Renal cortex interstitium (tissue), 11 donors: ENCODE data around the gene MYNN. TPM values are rescaled to one million over a fixed set of nuclear protein-coding genes. Genes with fewer than 3 reads are reported as not detected.

ENCODE experiments used
- DNase-seq, 11 donors: peaks; one replicate each; pipeline ENCODE4 v3.0.0-alpha.2; 2013; ENCODE audit warnings: low read depth in 9 of 11, low spot score in 4 of 11; ENCODE audit errors: extremely low read depth in 1 of 11
- polyA plus RNA-seq, 3 donors: library from polyadenylated mRNA; unstranded; fragments of 120-200 nt; gene quantifications; one replicate each; pipeline ENCODE4 v1.2.1, GENCODE V29; 2013; ENCODE audit not compliant: insufficient read length in 3 of 3

Gene MYNN
- polyA plus RNA-seq, 3 donors = 26.1 to 32.2 (median 27.2) TPM

DNA sequence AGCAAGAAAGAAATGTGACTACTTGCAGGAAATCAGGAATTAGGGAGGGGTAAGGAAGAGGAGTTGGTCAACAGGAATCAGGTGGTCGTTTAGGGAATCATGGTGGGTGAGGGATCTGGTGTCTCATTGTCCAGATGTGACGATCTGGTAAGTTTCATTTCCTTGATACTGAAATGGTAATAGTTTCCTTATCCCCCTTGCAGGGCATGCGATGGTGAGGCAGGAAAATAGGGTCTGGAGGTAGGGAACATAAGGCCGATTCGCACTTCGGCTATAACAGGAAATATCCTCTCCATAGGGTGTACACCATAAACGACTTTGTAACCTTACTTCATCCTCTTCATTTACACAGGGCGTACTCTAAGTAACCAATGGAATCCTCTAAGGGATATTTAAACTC lies 40.1 kb downstream of the MYNN start:
- DNase-seq = peak in 1 of 11 donors; percentile 20

- DNase-seq = peak in 1 of 11 donors; percentile 13
Observed at GRCh38 chr3:169813757-169814517, 40.7 kb downstream of the MYNN start.

DNA sequence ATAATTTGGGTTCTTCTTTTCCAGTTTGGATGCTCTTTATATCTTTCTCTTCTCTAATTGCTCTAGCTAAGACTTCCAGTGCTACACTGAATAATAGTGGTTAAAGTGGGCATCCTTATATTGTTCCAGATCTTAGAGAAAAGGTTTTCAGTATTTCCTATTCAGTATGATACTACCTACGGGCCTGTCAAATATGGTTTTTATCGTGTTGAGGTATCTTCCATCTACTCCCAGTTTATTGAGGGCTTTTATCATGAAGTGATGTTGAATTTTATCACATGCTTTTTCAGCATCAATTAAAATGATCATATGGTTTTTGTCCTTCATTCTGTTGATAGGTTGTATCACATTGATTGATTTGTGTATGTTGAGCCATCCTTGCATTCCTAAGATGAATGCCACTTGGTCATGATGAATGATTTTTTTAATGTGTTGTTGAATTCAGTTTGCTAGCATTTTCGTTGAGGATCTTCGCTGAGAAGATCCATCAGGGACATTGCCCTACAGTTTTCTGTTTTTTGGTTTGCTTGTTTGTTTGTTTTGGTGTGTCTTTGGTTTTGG lies 42.5 kb downstream of the MYNN start:
- no peak for DNase-seq

GRCh38 chr3:169818316-169818715 lies 45.1 kb downstream of the MYNN start:
- DNase-seq = no peak

- DNase-seq = no peak
Observed at GRCh38 chr3:169822091-169822490, 48.9 kb downstream of the MYNN start.

- DNase-seq = no peak
Observed at GRCh38 chr3:169822540-169822939, 49.3 kb downstream of the MYNN start.

DNA sequence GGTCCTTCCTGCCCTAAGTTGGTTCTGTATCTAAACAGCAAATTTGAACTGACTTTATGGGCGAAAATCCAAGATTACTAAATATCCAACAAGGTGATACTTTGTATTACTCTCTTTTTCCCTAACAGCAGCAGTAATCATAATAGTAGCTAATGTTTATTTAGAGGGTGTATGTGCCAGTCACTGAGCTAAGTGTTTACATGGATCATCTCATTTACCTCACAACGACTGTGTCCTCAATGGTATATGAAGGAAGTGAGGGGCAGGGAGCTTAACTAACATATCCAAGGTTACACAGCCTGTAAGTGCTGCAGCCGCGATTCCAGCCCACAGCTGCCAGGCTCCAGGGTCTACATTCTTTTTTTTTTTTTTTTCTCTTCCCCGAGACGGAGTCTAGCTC lies 49.8 kb downstream of the MYNN start:
- DNase-seq = no peak

GRCh38 chr3:169825316-169825715 lies 52.1 kb downstream of the MYNN start:
- no peak for DNase-seq

GRCh38 chr3:169827712-169828111 lies 54.5 kb downstream of the MYNN start:
- no peak for DNase-seq

DNA sequence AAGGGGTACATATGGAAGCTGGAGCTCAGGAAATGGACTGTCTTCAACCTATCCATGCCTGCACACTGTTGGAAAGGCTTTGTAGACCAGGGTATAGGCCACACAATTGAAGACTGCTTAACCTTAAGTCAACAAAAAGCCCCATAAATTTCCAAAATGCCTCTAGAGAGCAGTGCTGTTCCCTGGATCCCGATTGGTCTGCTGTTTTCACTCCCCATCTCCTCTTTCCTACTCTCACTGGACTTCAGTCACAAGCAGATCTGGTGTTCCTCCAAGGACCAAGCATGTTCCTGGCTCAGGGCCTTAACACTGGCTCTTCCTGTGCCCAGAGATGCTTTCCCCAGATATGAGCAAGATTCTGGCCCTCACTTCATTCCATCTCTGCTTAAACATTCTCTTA lies 62.3 kb downstream of the MYNN start:
- DNase-seq = no peak

GRCh38 chr3:169836078-169836941 lies 63.1 kb downstream of the MYNN start:
- no peak for DNase-seq

DNA sequence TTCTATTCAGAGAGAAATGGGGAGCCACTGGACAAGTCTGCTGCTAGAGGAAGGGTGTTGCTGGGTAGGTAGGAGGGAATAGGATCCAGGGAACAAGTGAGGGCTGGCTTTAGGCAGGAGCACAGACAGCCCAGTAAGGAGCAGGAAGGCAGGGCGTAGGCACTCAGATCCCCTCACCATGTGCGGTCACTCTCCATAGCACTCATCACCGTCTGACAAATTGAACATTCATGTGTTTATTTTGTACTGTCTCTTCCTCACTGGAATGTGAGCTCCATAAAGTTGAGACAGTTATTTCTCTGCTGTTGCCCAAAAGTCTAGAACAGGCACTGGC lies 63.7 kb downstream of the MYNN start:
- DNase-seq = no peak

DNA sequence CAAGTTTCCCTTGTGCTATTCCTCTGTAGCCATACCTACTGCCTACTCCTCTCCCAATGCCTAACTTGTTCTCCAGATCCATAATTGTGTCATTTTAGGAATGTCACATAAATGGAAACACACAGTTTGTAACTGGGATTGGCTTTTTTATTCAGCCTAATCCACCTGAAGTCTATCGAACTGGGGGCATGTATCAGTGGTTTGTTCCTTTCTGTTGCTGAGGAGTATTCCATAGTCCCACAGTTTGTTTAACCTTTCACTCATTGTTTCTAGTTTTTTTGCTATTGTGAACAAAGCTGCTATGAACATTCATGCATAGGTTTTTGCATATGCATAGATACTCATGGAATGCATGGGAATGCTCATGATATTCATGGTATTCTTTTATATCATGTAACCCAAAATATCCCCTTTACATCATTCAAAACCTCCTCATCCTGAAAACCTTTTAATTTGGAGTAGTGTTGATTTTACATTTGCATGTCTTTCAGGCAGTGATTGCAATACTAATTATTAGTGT lies 65.4 kb downstream of the MYNN start:
- no peak for DNase-seq

Other genes starting within 250 kb of the MYNN start
- 100 to 1,000 TPM; 156 to 217 (median 185) TPM for gene MECOM, start 109.7 kb upstream of the MYNN start, polyA plus RNA-seq
- gene TERC, start 8.3 kb upstream of the MYNN start, polyA plus RNA-seq = under 1 TPM in 1 of 3 donors, not detected in 2; 0.39 TPM
- 1 to 10 TPM; 4.4 to 5.4 (median 4.5) TPM for gene ACTRT3, start 3.8 kb upstream of the MYNN start, polyA plus RNA-seq
- under 1 TPM; 0.13 to 0.17 (median 0.14) TPM for gene LRRIQ4, start 39.5 kb downstream of the MYNN start, polyA plus RNA-seq
- 10 to 100 TPM in 2 of 3 donors, 1 to 10 TPM in 1; 9.5 to 18.8 (median 12.3) TPM for gene LRRC34, start 39.5 kb downstream of the MYNN start, polyA plus RNA-seq
- gene LRRC31, start 96.5 kb downstream of the MYNN start, polyA plus RNA-seq = under 1 TPM; 0.17 to 0.36 (median 0.33) TPM
- gene SAMD7, start 138.2 kb downstream of the MYNN start, polyA plus RNA-seq = not detected
- 100 to 1,000 TPM; 162 to 201 (median 195) TPM for gene SEC62, start 193.4 kb downstream of the MYNN start, polyA plus RNA-seq